GM12864 (cell line): Measurements from ENCODE around the gene FLT1.

Experiments
- DNase-seq: peaks from one replicate; pipeline ENCODE4 v3.0.0-alpha.2; 2011; ENCODE audit warnings: low read depth
- H3K4me3 ChIP-seq: 2 replicates; pipeline ENCODE4 v1.5.1; 2011; ENCODE audit warnings: mild to moderate bottlenecking, low read depth, low read length, control low read depth
- CTCF ChIP-seq: IDR thresholded peaks from 2 replicates; pipeline ENCODE4 v1.5.1; 2011; ENCODE audit warnings: low read depth, mild to moderate bottlenecking, moderate library complexity, low read length, control low read depth, inconsistent platforms; ENCODE audit errors: missing control alignments

Gene FLT1

GRCh38 chr13:28339419-28339818, 155.5 kb downstream of the FLT1 start:
- H3K4me3 ChIP-seq: no peak overlapping the region
- TF ChIP-seq CTCF: no peak
- DNase-seq: no peak

- H3K4me3 ChIP-seq: no peak overlapping the region
- no peak for TF ChIP-seq CTCF
- DNase-seq: no peak
These were observed 156.2 kb downstream of the FLT1 start for GRCh38 chr13:28338742-28339141.

- no peak overlapping the region for H3K4me3 ChIP-seq
- no peak for TF ChIP-seq CTCF
- DNase-seq: no peak
These were observed 156.8 kb downstream of the FLT1 start for GRCh38 chr13:28338006-28338574.

GRCh38 chr13:28337166-28338005, 157.5 kb downstream of the FLT1 start:
- TF ChIP-seq CTCF: no peak
- no peak overlapping the region for H3K4me3 ChIP-seq
- DNase-seq: no peak

- H3K4me3 ChIP-seq: no peak overlapping the region
- DNase-seq: no peak
- TF ChIP-seq CTCF: no peak
These were observed 158.7 kb downstream of the FLT1 start for GRCh38 chr13:28336193-28336657.

GRCh38 chr13:28333204-28333881, 161.6 kb downstream of the FLT1 start:
- TF ChIP-seq CTCF: no peak
- no peak overlapping the region for H3K4me3 ChIP-seq
- no peak for DNase-seq
